HepG2 (cell line): ENCODE measurements around the gene GPR62. TPM values are rescaled to one million over a fixed set of nuclear protein-coding genes. Genes with fewer than 3 reads are reported as not detected.

Experiments
- ATAC-seq: fragments of 200-7000 bp; cut with Tn5 transposase; 3 replicates; pipeline ENCODE4 v1.9.1; 2020; ENCODE audit warnings: mild to moderate bottlenecking, moderate library complexity
- BruUV-seq: library from RNA; stranded (reverse); fragments of 400-500 nt; replicated peaks from 2 replicates; lab custom pipeline; 2021; lab: Mats Ljungman, UMichigan
- CTCF ChIA-PET: fragments of 300-600 bp; formaldehyde crosslinking; extraction: SDS; loops from one replicate; lab custom pipeline; 2021; ENCODE audit warnings: low total read pairs, inconsistent platforms, low intra/inter-chr PET ratio; lab: Yijun Ruan, JAX
- POLR2A ChIA-PET: fragments of 350-600 bp; sonication (Branson Sonifier 250); formaldehyde crosslinking; loops from one replicate; lab custom pipeline; 2020; ENCODE audit warnings: antibody characterized with exemption, inconsistent platforms; lab: Yijun Ruan, JAX
- DNase-seq: peaks from one replicate; pipeline ENCODE4 v3.0.0-alpha.2; 2015; ENCODE audit warnings: low spot score
- FAIRE-seq: peaks from 3 replicates; lab custom pipeline; 2011; peaks lifted over from hg19 to GRCh38; lab: Jason Lieb, UNC
- H2AFZ ChIP-seq: one replicate; pipeline ENCODE4 v1.6.1; 2011; ENCODE audit warnings: low read length, inconsistent platforms
- H3K27ac ChIP-seq: fragments of 300-600 bp; 3 replicates; pipeline ENCODE4 v1.8.0; 2011; ENCODE audit warnings: mixed run types, mild to moderate bottlenecking, mixed read lengths, low read length, inconsistent platforms; ENCODE audit not compliant: insufficient read depth; ENCODE audit errors: extremely low read length
- H3K27me3 ChIP-seq, 2 experiments: fragments of 200-600 bp in 1 of 2; 2 replicates in 1 of 2; 3 replicates in 1 of 2; pipeline versions ENCODE4 v1.6.0 to v1.8.0; 2011; ENCODE audit warnings: low read length in 2 of 2, mild to moderate bottlenecking in 2 of 2, moderate library complexity in 2 of 2, inconsistent platforms in 1 of 2; ENCODE audit not compliant: insufficient read depth in 2 of 2, control insufficient read depth in 1 of 2
- H3K36me3 ChIP-seq, 2 experiments: fragments of 200-600 bp in 1 of 2; replicated peaks in 1 of 2; 2 replicates in 1 of 2; 3 replicates in 1 of 2; pipeline versions ENCODE4 v1.5.1 to v1.8.0; 2011; ENCODE audit warnings: low read length in 2 of 2, inconsistent platforms in 1 of 2; ENCODE audit not compliant: insufficient read depth in 2 of 2, control insufficient read depth in 1 of 2
- H3K4me1 ChIP-seq: 2 replicates; pipeline ENCODE4 v1.5.1; 2012; ENCODE audit warnings: low read length, inconsistent platforms; ENCODE audit not compliant: insufficient read depth
- H3K4me2 ChIP-seq: 2 replicates; pipeline ENCODE4 v1.6.0; 2011; ENCODE audit warnings: low read depth, low read length, inconsistent platforms
- H3K4me3 ChIP-seq, 3 experiments: fragments of 200-600 bp in 1 of 3; sonication (generic), shearing (Covaris generic) in 1 of 3; replicated peaks in 1 of 3; 2 replicates each; pipeline ENCODE4 v1.5.1; 2011 to 2016; ENCODE audit warnings: low read length in 3 of 3, inconsistent platforms in 2 of 3, low read depth in 2 of 3, mild to moderate bottlenecking in 2 of 3, control low read depth in 1 of 3, mixed read lengths in 1 of 3; ENCODE audit not compliant: insufficient read depth in 1 of 3
- H3K79me2 ChIP-seq: one replicate; pipeline ENCODE4 v1.6.1; 2011; ENCODE audit warnings: low read length, inconsistent platforms; ENCODE audit not compliant: insufficient read depth
- H3K9ac ChIP-seq: 2 replicates; pipeline ENCODE4 v1.6.0; 2011; ENCODE audit warnings: mild to moderate bottlenecking, low read depth, low read length, inconsistent platforms; ENCODE audit not compliant: insufficient read depth
- H3K9me3 ChIP-seq: 2 replicates; pipeline ENCODE4 v1.5.1; 2012; ENCODE audit warnings: mild to moderate bottlenecking, low read length
- H4K20me1 ChIP-seq: 2 replicates; pipeline ENCODE4 v1.6.0; 2011; ENCODE audit warnings: inconsistent platforms, mild to moderate bottlenecking, low read length, moderate library complexity; ENCODE audit not compliant: insufficient read depth
- GMEB2 ChIP-seq: IDR thresholded peaks from 2 replicates; pipeline ENCODE4 v1.6.1; 2016; ENCODE audit warnings: missing biosample characterization, missing genetic modification reagents, low read depth
- TGIF2 ChIP-seq: IDR thresholded peaks from 2 replicates; pipeline ENCODE4 v1.6.1; 2016; ENCODE audit warnings: control low read depth, missing compliant biosample characterization
- ZC3H4 ChIP-seq: sonication (generic); formaldehyde crosslinking; IDR thresholded peaks from 2 replicates; pipeline ENCODE4 v1.4.0; 2020; ENCODE audit warnings: missing genetic modification reagents, borderline replicate concordance
- ZNF263 ChIP-seq: sonication (generic); formaldehyde crosslinking; IDR thresholded peaks from 2 replicates; pipeline ENCODE4 v1.4.0; 2020; ENCODE audit warnings: missing genetic modification reagents
- WGBS: methylation state at CpG from one replicate; pipeline ENCODE4 v1.1.6; 2017; ENCODE audit warnings: low lambda C conversion rate; 5-methylcytosine and 5-hydroxymethylcytosine counted together
- in situ Hi-C: cut with HindIII; loops from 2 replicates; pipeline ENCODE4 v1.10.0; 2017; ENCODE audit warnings: low pct_unique_long_range_greater_than_20kb; ENCODE audit not compliant: extremely low pct_ligation_motif_present
- intact Hi-C: fragments of 100-400 bp; cut with micrococcal nuclease; formaldehyde crosslinking; loops from one replicate; pipeline ENCODE4 v1.10.0; 2022; ENCODE audit not compliant: unreplicated experiment
- polyA plus RNA-seq, 8 experiments: library from polyadenylated mRNA; depleted of rRNA in 3 of 8; stranded (reverse) in 7 of 8; unstranded in 1 of 8; fragments of >200 nt; fragmentation: Illumina TruSeq in 4 of 8; extraction: Trizol in 4 of 8; gene quantifications; 2 replicates each; pipeline versions ENCODE4 v1.2.1 to v1.2.3, GENCODE V29; 2011 to 2016; ENCODE audit warnings: low read depth in 4 of 8, missing spikeins in 1 of 8, mixed read lengths in 1 of 8; ENCODE audit not compliant: insufficient read depth in 1 of 8
- total RNA-seq, 5 experiments: library from RNA; depleted of rRNA; stranded (reverse); fragments of >200 nt; fragmentation: Illumina TruSeq; extraction: Trizol; gene quantifications; 2 replicates each; pipeline ENCODE4 v1.2.3, GENCODE V29; 2016; ENCODE audit warnings: low read depth in 1 of 5

GPR62 gene
- total and polyA plus RNA-seq, 2 of the 13 experiments (the other 11 are each of a cell fraction or from before 2014, with no cell fraction given) = not detected

- H3K4me2 ChIP-seq = no peak overlapping the region
- in situ Hi-C loops = no loop called here
Measured at GRCh38 chr3:51961602-51962569, 6.7 kb downstream of the GPR62 start.

GRCh38 chr3:51962854-51963530, 7.8 kb downstream of the GPR62 start:
- H3K4me2 ChIP-seq = no peak overlapping the region
- ATAC-seq (0 out of 3 replicates have a peak, but pooled peaks have one; percentile 4), FAIRE-seq (no peak), DNase-seq (no peak)
- ChIA-PET POLR2A (interaction anchor here (2.0 to 2.4 kb wide), 2 partner anchors 11 to 20 kb away, joined by 7 to 12 read pairs; partner anchors contain the start of genes ABHD14B and PARP3), CTCF (no interaction called here)
- intact Hi-C loops = no loop called here
- in situ Hi-C loops = no loop called here
- no TSS peak for BruUV-seq
- WGBS = 60% methylated on average over 1 of the region's 6 CpGs
- H3K4me1 ChIP-seq = peaks cover 59% of the 10 kb centered on the region
- H3K27ac ChIP-seq = no peak overlapping the region
- no peaks in the 10 kb centered on the region for H3K27me3 ChIP-seq
- H3K4me3 ChIP-seq = no peak overlapping the region
- peaks cover 3% of the 10 kb centered on the region for H3K79me2 ChIP-seq
- TF ChIP-seq TGIF2 (CRISPR knock-in tag) (no peak), GMEB2 (no peak)
- H2AFZ ChIP-seq = no peak overlapping the region
- peaks cover 4 to 14% of the 10 kb centered on the region in 2 experiments; a peak in 4 of 5 replicates for H3K36me3 ChIP-seq
- no peaks in the 10 kb centered on the region for H4K20me1 ChIP-seq
- H3K9ac ChIP-seq = no peak overlapping the region
- H3K9me3 ChIP-seq = no peaks in the 10 kb centered on the region

More at GRCh38 chr3:51961602-51962569, 6.7 kb downstream of the GPR62 start:
- H3K4me1 ChIP-seq = peaks cover 56% of the 10 kb centered on the region
- no peak overlapping the region for H2AFZ ChIP-seq
- no peak for FAIRE-seq
- CTCF ChIA-PET = no interaction called here
- H3K27me3 ChIP-seq = no peaks in the 10 kb centered on the region
- no peak overlapping the region for H3K4me3 ChIP-seq
- ATAC-seq = no peak
- WGBS = 81% methylated on average over 7 of the region's 9 CpGs
- H3K27ac ChIP-seq = no peak overlapping the region
- no TSS peak for BruUV-seq
- H3K9ac ChIP-seq = no peak overlapping the region
- no peaks in the 10 kb centered on the region for H3K9me3 ChIP-seq
- intact Hi-C loops = no loop called here
- DNase-seq = no peak
- no peaks in the 10 kb centered on the region for H4K20me1 ChIP-seq
- peaks cover 2% of the 10 kb centered on the region for H3K79me2 ChIP-seq
- peaks cover 4 to 18% of the 10 kb centered on the region in 2 experiments; a peak in 4 of 5 replicates for H3K36me3 ChIP-seq
- TF ChIP-seq ZC3H4 (no peak), ZNF263 (CRISPR knock-in tag) (peak; percentile 84)
- POLR2A ChIA-PET = interaction anchor here (0.8 to 2.0 kb wide), 2 partner anchors 12 to 20 kb away, joined by 3 to 12 read pairs; partner anchors contain the start of genes ABHD14B, PARP3 and RRP9
